HFFc6 (cell line): Measurements from ENCODE around the gene NXPH4. TPM values are rescaled to one million over a fixed set of nuclear protein-coding genes. Genes with fewer than 3 reads are reported as not detected.

Source experiments
- DNase-seq: peaks from one replicate; pipeline ENCODE4 v3.0.0-alpha.2; 2018
- H3K27ac Mint-ChIP-seq: 2 replicates; pipeline ENCODE4 v1.8.0; 2020; ENCODE audit warnings: mild to moderate bottlenecking, mixed read lengths
- H3K27me3 Mint-ChIP-seq: 2 replicates; pipeline ENCODE4 v1.8.0; 2021; ENCODE audit warnings: mild to moderate bottlenecking, moderate library complexity, mixed read lengths; ENCODE audit not compliant: insufficient read depth
- H3K36me3 Mint-ChIP-seq: 2 replicates; pipeline ENCODE4 v1.8.0; 2021; ENCODE audit warnings: low read depth, mixed read lengths
- H3K4me1 Mint-ChIP-seq: 2 replicates; pipeline ENCODE4 v1.8.0; 2020; ENCODE audit warnings: low read depth, mixed read lengths
- H3K4me3 Mint-ChIP-seq: 2 replicates; pipeline ENCODE4 v1.8.0; 2020; ENCODE audit warnings: mild to moderate bottlenecking, moderate library complexity, mixed read lengths
- H3K9me3 Mint-ChIP-seq: 2 replicates; pipeline ENCODE4 v1.8.0; 2020; ENCODE audit warnings: mild to moderate bottlenecking, mixed read lengths
- total RNA-seq, 6 experiments: library from RNA; stranded (reverse); fragmentation: NEBNext Ultra II Directional; extraction: Animal tissue kit (Norgen Biotek cat#: 25700); gene quantifications; 2 replicates in 1 of 6; 3 replicates in 5 of 6; pipeline ENCODE4 v1.2.3, GENCODE V29; 2021
- TF ChIP-seq, protein P1 (sequence below): fragments of 200-600 bp; sonication (generic); IDR thresholded peaks from 2 replicates; pipeline ENCODE4 v1.5.0; 2021; ENCODE audit warnings: antibody characterized with exemption, mild to moderate bottlenecking

Gene NXPH4
- total RNA-seq, 6 experiments from 2014 or later: 2.9 to 8.2 (median 3.9) TPM

DNA sequence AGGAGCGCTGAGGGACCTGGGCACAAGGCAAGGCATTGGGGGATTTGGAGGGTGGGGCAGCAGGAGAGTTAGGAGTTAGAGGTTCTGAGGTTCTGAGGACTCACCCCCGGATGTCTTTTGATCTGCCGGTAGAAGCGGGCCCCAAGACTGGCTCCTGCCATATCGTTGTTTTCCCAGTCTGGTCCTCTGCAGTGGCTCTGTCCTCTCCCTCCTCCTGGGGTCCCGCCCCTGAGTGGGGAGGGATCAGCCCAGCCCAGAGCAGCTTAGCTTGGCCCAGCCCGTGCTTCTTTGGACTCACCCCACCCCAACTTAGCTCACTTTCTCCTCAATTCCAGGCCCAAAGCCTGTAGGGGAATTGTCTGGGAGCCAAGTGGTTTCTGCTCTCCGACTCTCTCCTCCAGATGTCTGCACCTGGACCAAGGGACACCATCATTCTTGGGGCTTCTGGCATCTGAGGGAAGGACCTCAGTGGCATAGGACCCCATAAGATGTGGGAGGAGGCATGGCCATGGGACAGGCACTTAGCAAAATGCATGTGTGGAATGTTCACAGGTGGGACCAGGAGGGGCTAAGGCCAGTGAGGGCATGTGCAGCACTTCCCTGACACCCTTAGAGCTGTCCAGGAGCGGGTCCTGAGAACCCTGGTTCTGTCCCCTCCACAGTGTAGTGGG lies 20.5 kb downstream of the NXPH4 start:
- Mint-ChIP-seq H3K4me3 (no peak overlapping the region), H3K4me1 (peaks cover 55% of the 10 kb centered on the region), H3K27ac (no peak overlapping the region), H3K27me3 (peaks cover 19% of the 10 kb centered on the region), H3K36me3 (peaks cover 14% of the 10 kb centered on the region), H3K9me3 (no peaks in the 10 kb centered on the region; the same call in 1 of the 2 replicates)
- DNase-seq: no peak
- TF ChIP-seq, protein P1, sequence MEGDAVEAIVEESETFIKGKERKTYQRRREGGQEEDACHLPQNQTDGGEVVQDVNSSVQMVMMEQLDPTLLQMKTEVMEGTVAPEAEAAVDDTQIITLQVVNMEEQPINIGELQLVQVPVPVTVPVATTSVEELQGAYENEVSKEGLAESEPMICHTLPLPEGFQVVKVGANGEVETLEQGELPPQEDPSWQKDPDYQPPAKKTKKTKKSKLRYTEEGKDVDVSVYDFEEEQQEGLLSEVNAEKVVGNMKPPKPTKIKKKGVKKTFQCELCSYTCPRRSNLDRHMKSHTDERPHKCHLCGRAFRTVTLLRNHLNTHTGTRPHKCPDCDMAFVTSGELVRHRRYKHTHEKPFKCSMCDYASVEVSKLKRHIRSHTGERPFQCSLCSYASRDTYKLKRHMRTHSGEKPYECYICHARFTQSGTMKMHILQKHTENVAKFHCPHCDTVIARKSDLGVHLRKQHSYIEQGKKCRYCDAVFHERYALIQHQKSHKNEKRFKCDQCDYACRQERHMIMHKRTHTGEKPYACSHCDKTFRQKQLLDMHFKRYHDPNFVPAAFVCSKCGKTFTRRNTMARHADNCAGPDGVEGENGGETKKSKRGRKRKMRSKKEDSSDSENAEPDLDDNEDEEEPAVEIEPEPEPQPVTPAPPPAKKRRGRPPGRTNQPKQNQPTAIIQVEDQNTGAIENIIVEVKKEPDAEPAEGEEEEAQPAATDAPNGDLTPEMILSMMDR: no peak

DNA sequence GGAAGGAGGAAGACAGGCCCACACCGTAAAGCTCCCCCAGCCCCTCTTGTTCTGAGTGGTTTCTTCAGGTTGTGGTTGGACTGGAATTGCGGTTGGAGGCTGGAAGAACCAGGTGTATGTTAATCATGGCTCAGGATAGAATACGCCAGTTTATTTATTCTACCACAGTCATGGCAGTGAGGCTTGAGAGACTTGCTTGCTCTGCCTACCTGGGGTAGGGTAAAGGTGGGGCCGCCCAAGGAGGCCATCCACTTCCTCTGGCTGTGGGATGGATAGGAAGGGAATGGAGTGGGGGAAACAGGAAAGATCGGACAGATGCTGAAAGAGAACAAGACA lies 21.0 kb downstream of the NXPH4 start:
- peak overlapping the region; percentile 52 for H3K27ac Mint-ChIP-seq

DNA sequence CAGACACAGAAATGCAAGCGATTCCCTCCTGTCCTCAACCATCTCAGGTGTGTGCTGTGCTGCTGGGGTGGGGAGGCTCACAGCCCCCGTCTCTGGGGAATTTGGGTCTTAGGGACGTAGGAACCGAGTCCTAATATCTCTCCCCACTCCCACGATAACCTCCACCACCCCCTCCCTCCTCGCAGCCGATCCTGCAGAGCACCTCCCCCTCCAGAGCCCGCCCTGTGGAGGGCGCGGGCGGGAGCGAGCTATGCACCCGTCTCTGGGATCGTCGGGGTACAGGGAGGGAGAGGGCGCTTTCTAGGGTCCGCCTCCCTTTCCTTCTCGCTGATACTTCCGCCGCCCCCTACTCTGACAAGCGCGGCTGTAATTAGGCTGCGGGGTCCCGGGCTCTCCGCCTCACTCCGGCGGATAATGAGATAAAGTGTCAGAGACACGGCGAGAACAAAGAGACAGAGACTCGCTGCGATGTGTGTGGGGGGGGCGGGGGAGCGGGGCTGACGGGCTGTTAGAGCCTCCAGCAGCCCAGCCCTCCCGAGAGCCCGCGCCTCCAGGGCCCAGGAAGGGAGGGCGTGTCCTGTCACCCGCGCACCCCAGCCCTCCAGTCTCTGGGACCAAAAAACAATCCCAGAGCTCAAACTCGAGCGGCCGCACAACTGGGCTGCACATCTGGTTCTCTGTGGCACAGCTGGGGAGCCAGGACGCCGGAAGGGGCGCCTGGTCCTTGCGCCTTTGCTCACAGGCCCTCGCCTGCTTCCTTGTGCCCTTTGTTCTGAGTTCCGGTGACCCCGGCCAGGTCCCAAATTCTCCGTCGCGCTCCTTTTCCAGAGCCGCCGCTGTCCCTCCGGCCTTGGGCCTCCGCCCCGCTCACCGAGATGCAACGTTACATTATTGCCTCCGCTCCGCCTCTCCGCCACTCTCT lies 21.6 kb downstream of the NXPH4 start:
- H3K27ac Mint-ChIP-seq: peak overlapping the region; percentile 78
- no peak for DNase-seq
- H3K36me3 Mint-ChIP-seq: peaks cover 9% of the 10 kb centered on the region
- peaks cover 20% of the 10 kb centered on the region for H3K27me3 Mint-ChIP-seq
- H3K4me1 Mint-ChIP-seq: peaks cover 58% of the 10 kb centered on the region
- peak overlapping the region; percentile 95 for H3K4me3 Mint-ChIP-seq
- TF ChIP-seq, protein P1: no peak
- no peaks in the 10 kb centered on the region; the same call in 1 of the 2 replicates for H3K9me3 Mint-ChIP-seq

More for the DNA sequence above, 21.0 kb downstream of the NXPH4 start:
- Mint-ChIP-seq H3K4me1 (peaks cover 58% of the 10 kb centered on the region), H3K27me3 (peaks cover 20% of the 10 kb centered on the region), H3K36me3 (peaks cover 14% of the 10 kb centered on the region), H3K4me3 (peak overlapping the region; percentile 21; the same call in 1 of the 2 replicates), H3K9me3 (no peaks in the 10 kb centered on the region; the same call in 1 of the 2 replicates)
- no peak for DNase-seq
- TF ChIP-seq, protein P1: no peak

DNA sequence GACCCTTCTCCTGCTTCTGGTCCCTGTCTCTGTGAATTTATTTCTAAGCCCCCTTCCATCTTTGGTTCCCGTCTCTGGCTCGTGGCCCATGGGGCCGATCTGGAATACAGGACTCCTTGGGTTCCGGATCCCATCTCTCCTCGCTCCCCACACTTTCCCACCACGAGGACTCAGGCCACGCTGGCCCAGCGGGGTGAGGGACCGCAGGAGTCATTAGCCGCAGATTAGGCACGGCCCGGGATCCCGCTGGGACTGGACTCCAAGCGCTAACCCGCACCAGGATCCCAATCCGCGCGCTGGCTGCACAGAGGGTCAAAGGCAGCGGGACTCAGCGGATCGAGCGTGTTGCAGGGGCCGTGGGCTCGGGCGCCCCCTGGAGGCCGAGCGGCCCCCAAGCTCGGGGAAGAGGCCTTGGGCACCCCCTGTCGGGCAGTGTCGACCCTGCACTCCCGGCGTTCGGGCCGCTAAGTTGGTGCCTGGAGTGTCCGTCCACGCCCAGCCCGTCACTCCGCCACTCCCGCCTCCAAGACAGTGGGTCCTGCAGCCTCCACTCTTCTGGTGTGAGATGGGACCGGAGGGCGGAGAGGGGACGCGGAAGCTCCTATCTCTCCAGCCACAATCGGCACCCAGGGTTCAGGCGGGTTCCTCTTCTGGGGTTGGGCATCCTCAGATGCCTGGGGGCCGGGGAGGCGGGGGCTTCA lies 22.4 kb downstream of the NXPH4 start:
- no peaks in the 10 kb centered on the region; the same call in 1 of the 2 replicates for H3K9me3 Mint-ChIP-seq

More for the DNA sequence above, 22.4 kb downstream of the NXPH4 start:
- peak; percentile 74 for DNase-seq
- Mint-ChIP-seq H3K27me3 (peaks cover 21% of the 10 kb centered on the region), H3K4me1 (peaks cover 57% of the 10 kb centered on the region), H3K27ac (peak overlapping the region; percentile 78), H3K36me3 (peaks cover 7% of the 10 kb centered on the region), H3K4me3 (peak overlapping the region; percentile 95)
- TF ChIP-seq, protein P1: peak; percentile 100
